ENCODE measurements around the gene ADAR.
A peak's percentile ranks its signal among the peaks of the same experiment; 100 is the strongest.

The ADAR gene

GRCh38 chr1:154583773-154584172 is 24.2 kb downstream of the ADAR start:
- DNase-seq: no peak

DNA sequence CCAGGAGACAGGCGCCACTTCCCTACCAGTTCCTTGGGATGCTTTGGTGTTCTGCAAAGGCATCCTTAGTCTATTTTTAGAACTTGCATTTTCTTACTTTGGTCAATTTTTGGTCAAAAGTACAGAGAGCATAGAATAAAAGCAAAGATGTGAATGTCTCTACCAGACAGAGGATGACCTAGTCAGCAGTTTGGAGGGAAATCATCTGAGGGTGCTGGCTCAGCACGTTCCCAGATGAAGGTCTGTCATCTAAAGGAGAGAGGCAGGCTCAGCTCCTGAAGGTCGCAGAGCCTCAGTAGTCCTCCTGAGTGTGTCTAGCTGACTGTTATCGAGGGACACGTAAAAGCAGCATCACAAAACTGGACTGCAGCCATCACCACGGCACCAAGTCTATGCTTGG is 25.1 kb downstream of the ADAR start:
- DNase-seq: no peak

GRCh38 chr1:154581766-154582165 is 26.2 kb downstream of the ADAR start:
- DNase-seq: no peak

DNA sequence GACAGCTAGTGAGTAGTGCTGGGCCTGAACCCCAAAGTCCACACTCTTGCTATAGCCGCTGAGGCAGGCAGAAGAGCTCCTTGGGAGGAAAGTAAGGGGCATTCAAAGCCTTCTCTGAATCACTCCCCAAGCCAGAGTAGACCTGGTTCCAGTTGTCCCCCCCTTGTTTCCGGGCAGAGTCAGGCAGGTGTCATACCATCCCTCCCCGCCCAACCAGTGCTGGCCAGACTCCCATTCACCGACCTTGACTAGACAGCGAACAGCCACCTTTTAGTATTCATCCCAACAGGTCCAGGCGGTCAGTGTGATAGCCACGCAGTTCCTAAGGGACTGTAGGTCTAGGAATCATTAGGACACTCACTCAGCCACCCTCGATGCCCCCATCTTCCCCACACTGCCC is 28.6 kb downstream of the ADAR start:
- DNase-seq: no peak

GRCh38 chr1:154578058-154578418 is 29.9 kb downstream of the ADAR start:
- no peak for DNase-seq

GRCh38 chr1:154577346-154578057 is 30.5 kb downstream of the ADAR start:
- no peak for DNase-seq

DNA sequence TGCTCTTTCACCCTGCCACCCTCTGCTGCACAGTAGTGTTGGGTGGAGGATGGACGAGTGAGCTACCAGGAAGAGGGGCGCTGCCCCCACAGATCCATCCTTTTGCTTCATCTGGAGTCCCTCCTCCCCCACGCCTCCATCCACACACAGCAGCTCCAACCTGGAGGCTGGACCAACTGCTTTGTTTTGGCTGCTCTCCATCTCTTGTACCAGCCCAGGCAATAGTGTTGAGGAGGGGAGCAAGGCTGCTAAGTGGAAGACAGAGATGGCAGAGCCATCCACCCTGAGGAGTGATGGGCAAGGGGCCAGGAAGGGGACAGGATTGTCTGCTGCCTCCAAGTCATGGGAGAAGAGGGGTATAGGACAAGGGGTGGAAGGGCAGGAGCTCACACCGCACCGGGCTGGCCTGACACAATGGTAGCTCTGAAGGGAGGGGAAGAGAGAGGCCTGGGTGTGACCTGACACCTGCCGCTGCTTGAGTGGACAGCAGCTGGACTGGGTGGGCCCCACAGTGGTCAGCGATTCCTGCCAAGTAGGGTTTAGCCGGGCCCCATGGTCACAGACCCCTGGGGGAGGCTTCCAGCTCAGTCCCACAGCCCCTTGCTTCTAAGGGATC is 31.9 kb downstream of the ADAR start:
- DNase-seq: no peak

- DNase-seq: no peak
These were observed 32.6 kb downstream of the ADAR start for GRCh38 chr1:154575147-154575927.

DNA sequence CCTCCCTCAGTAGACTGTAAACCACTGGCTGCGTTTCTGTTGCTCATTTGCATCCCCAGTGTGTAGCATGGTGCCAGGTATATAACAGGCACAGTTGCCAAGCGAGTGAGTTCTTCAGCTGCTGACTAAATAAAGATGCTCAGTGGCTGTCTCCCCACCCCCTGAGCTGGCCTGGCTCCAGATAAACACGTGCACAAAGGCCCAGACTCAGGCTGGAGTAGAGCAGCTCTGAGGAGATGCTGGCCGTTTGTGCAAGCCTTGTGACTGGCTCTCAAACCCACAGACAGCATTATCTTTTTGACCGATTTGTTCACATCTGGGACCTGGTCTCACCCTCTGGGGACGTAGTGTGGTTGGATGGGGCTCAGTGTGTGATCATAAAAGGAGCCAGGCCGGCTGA is 33.3 kb downstream of the ADAR start:
- DNase-seq: peak; percentile 14

DNA sequence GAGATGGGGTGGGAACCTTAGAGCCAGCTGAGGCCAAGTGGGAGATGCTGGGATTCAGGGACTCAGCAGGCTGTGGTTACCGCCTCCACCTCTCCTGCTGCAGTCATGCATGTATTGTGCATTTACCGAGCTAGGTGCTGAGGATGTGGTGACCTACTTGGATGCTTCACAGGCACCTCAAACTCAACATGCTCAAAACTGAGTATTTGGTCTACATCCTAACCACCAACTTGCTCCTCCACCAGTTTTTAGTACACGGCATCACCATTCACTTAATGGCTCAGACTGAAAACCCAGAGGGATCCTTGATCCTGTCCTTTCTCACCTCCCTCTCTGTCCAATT is 34.8 kb downstream of the ADAR start:
- DNase-seq: no peak

- no peak for DNase-seq
These were observed 35.4 kb downstream of the ADAR start for GRCh38 chr1:154572468-154573167.

DNA sequence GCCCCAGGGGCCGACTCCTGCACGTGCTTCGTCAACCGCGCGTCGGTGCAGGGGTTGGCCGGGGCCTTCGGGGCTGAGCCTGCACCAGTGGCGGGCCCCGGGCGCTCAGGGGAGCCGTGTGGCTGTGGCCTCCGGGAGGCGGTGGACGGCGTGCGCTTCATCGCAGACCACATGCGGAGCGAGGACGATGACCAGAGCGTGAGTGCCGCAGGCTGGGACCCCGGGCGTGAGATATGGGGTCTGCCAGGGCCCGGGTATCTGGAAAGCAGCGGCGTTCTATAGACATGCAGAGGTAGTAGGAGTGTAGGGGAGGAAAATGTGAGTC is 36.1 kb downstream of the ADAR start:
- no peak for DNase-seq

GRCh38 chr1:154571244-154571963 is 36.6 kb downstream of the ADAR start:
- DNase-seq: no peak

GRCh38 chr1:154568157-154568815 is 39.7 kb downstream of the ADAR start:
- DNase-seq: no peak

GRCh38 chr1:154567386-154568156 is 40.4 kb downstream of the ADAR start, which contains the start of gene CHRNB2:
Gene CHRNB2, plus strand, starts transcription at chr1:154567778. Its CDS starts 267 bp downstream, at chr1:154568045.
- peak; percentile 84 for DNase-seq

DNA sequence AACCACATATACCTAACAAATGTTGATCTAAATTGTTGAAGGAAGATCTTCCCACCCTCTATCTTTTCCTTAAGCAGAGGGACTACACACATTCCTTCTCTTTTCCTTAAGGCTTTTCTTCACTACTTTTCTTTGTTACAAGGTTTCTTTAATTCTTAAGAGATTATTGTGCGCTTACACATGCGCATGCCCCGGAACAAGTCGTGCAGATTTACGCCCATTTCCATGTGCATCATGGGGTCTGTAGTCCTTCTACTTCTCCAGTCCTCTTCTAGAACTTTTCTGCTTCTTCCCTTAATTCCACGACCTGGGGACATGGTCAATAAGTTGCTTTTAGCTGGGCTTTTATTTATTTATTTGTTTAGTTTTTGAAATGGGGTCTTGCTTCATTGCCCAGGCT is 42.1 kb downstream of the ADAR start:
- DNase-seq: no peak

DNA sequence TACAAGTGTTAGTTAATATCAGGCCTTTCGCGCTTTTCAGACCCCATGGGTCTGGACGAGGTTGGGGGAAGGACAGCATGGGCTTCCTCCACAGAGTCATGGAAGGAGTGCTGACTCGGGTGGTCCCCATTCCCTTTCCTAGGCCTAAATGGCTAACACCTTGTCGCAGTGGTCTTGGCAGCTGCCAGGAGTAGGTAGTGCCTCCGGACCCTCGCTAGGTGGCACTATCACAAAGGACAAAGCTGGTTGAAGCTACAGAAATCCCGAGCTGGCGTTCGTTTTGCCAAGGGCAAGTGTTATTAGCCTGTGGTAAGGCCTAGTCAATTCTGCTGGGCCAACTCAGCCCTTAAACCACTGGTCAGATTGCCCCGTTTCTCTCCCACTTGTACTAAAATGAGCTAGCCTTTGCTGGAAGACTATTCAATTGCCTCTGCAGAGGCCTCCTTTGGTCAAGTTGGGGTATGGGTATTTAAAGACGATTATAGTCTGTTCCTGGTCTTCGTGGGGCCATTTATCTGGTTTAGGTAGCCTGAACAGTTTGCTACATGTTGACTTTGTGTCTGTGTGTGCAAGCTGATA is 48.4 kb downstream of the ADAR start:
- peak; percentile 91 for DNase-seq

GRCh38 chr1:154558720-154559465 is 49.1 kb downstream of the ADAR start:
- DNase-seq: peak; percentile 99

DNA sequence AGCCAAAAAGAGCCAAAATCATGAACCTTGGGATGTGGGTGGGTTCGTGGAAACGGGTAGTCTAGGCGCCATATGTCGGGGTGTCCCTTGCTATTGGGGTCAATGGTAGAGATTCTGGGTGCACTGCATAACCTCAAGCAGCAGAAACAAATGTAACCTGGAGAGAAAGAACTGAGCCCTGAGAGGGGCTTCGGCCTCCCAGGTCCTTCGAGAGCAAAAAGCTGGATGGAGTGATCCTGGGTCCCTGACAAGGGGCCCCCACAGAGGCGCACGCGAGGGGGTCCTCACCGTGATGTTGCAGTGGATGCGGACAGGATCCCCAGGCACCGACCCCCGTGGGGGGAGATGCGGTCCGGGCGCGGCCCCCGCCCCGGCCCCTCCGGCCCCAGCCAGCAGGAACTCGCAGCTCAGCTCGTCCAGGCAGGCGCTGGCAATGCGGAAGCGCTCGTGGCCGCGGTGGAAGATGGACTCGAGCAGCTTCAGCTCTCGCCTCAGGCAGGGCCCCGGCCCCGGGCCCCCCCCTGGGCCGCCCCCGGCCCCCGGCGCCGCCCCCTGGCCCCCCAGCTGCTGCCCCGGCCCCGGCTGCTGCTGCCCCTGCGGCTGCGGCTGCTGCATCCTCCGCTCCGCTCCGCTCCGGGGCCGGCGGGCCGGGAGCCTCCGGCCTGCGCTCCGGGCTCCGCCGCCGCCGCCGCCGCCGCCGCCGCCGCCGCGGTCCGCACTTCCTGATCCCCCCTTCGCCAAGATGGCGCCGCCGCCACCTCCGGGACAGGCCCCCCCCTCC is 49.9 kb downstream of the ADAR start, which contains the start of gene UBE2Q1:
Gene UBE2Q1, minus strand, starts transcription at position 724 of the 781 bp plus-strand sequence. Its CDS starts 109 bp downstream, at position 615.
- DNase-seq: no peak

All from NCI-H2227 treated with DMSO at 0.1 percent for 48 hours (cell line).